Endothelial cell of umbilical vein (primary cell): ENCODE data around the gene RAD51C. TPM values are rescaled to one million over a fixed set of nuclear protein-coding genes. Genes with fewer than 3 reads are reported as not detected.
"Not testable (repeated sequence)": the region's sequence is repeated elsewhere in the genome, so short reads cannot be mapped to it uniquely, and the experiment has no call there.

Experiments used
- BruUV-seq: library from RNA; stranded (reverse); fragments of 400-500 nt; replicated peaks from 2 replicates; lab custom pipeline; 2021; lab: Mats Ljungman, UMichigan
- CTCF ChIA-PET: fragments of 300-600, 350-600 bp; sonication (Branson Sonifier 250); formaldehyde crosslinking; loops from one replicate; lab custom pipeline; 2021; ENCODE audit warnings: antibody characterized with exemption, inconsistent platforms; lab: Charles Lee
- POLR2A ChIA-PET: fragments of 300-600, 350-600 bp; sonication (Branson Sonifier 250); formaldehyde crosslinking; loops from one replicate; lab custom pipeline; 2021; ENCODE audit warnings: antibody characterized with exemption, inconsistent platforms; lab: Charles Lee
- DNase-seq: peaks from one replicate; pipeline ENCODE4 v3.0.0-alpha.2; 2011; ENCODE audit warnings: low read depth, low spot score
- FAIRE-seq: peaks from 2 replicates; lab custom pipeline; 2011; peaks lifted over from hg19 to GRCh38; lab: Jason Lieb, UNC
- H2AFZ ChIP-seq: 2 replicates; pipeline ENCODE4 v1.6.0; 2012; ENCODE audit warnings: low read depth, low read length, control low read depth, inconsistent platforms
- H3K27ac ChIP-seq: 2 replicates; pipeline ENCODE4 v1.5.1; 2011; ENCODE audit warnings: low read depth, mild to moderate bottlenecking, control low read depth, low read length, moderate library complexity; ENCODE audit not compliant: insufficient read depth
- H3K27me3 ChIP-seq, 2 experiments: 2 replicates each; pipeline versions ENCODE4 v1.6.0 to v1.6.1; 2011; ENCODE audit warnings: low read length in 2 of 2, mixed read lengths in 1 of 2; ENCODE audit not compliant: control insufficient read depth in 2 of 2, insufficient read depth in 2 of 2
- H3K36me3 ChIP-seq, 2 experiments: 2 replicates in 1 of 2; 3 replicates in 1 of 2; pipeline ENCODE4 v1.5.1; 2011; ENCODE audit warnings: low read length in 2 of 2, mild to moderate bottlenecking in 1 of 2, moderate library complexity in 1 of 2; ENCODE audit not compliant: control insufficient read depth in 2 of 2, insufficient read depth in 2 of 2; ENCODE audit errors: extremely low read depth in 1 of 2
- H3K4me1 ChIP-seq: 3 replicates; pipeline ENCODE4 v1.5.1; 2011; ENCODE audit warnings: mild to moderate bottlenecking, low read length; ENCODE audit not compliant: control insufficient read depth, insufficient read depth; ENCODE audit errors: extremely low read depth
- H3K4me2 ChIP-seq: 2 replicates; pipeline ENCODE4 v1.6.1; 2011; ENCODE audit warnings: low read length, control low read depth, mixed read lengths; ENCODE audit not compliant: insufficient read depth
- H3K4me3 ChIP-seq, 3 experiments: fragments of 200-600 bp in 1 of 3; sonication (generic), shearing (Covaris generic) in 1 of 3; replicated peaks in 1 of 3; 2 replicates each; pipeline ENCODE4 v1.5.1; 2011 to 2016; ENCODE audit warnings: control low read depth in 3 of 3, low read length in 3 of 3, mild to moderate bottlenecking in 2 of 3, inconsistent platforms in 1 of 3, low read depth in 1 of 3, moderate library complexity in 1 of 3; ENCODE audit not compliant: insufficient read depth in 1 of 3
- H3K79me2 ChIP-seq: 2 replicates; pipeline ENCODE4 v1.6.0; 2012; ENCODE audit warnings: low read length, inconsistent platforms; ENCODE audit not compliant: control insufficient read depth, insufficient read depth
- H3K9ac ChIP-seq: replicated peaks from 2 replicates; pipeline ENCODE3; 2011; ENCODE audit warnings: low read length, control low read depth; ENCODE audit not compliant: insufficient read depth; ENCODE audit errors: extremely low read depth
- H3K9me1 ChIP-seq: replicated peaks from 3 replicates; pipeline ENCODE4 v1.6.0; 2011; ENCODE audit warnings: mild to moderate bottlenecking, low read length; ENCODE audit not compliant: control insufficient read depth, insufficient read depth; ENCODE audit errors: extremely low read depth
- H3K9me3 ChIP-seq: replicated peaks from 2 replicates; pipeline ENCODE4 v1.5.1; 2012; ENCODE audit warnings: low read length, inconsistent platforms; ENCODE audit not compliant: control insufficient read depth, insufficient read depth
- H4K20me1 ChIP-seq: replicated peaks from 2 replicates; pipeline ENCODE3; 2011; ENCODE audit warnings: mild to moderate bottlenecking, low read length; ENCODE audit not compliant: control insufficient read depth, insufficient read depth; ENCODE audit errors: extremely low read depth
- CTCF ChIP-seq, 2 donors: IDR thresholded peaks; 1 replicate in 1 of 2; 2 replicates in 1 of 2; pipeline ENCODE4 v1.5.1; 2011; ENCODE audit warnings: low read length in 2 of 2, mild to moderate bottlenecking in 2 of 2, moderate library complexity in 2 of 2, control low read depth in 1 of 2, inconsistent platforms in 1 of 2, low read depth in 1 of 2; ENCODE audit not compliant: insufficient read depth in 1 of 2; ENCODE audit errors: extremely low read depth in 1 of 2
- EZH2 ChIP-seq: IDR thresholded peaks from 2 replicates; pipeline ENCODE4 v1.6.1; 2012; ENCODE audit warnings: borderline replicate concordance, low read depth, mild to moderate bottlenecking, moderate library complexity, low read length, inconsistent platforms; ENCODE audit not compliant: severe bottlenecking
- FOS ChIP-seq: IDR thresholded peaks from 2 replicates; pipeline ENCODE4 v1.6.1; 2011; ENCODE audit warnings: mild to moderate bottlenecking, low read length, moderate library complexity, borderline replicate concordance; ENCODE audit not compliant: insufficient read depth
- GATA2 ChIP-seq: IDR thresholded peaks from 2 replicates; pipeline ENCODE4 v1.7.0; 2011; ENCODE audit warnings: low read depth, mild to moderate bottlenecking, moderate library complexity, mixed read lengths, low read length; ENCODE audit not compliant: insufficient read length, insufficient read depth
- JUN ChIP-seq: IDR thresholded peaks from 2 replicates; pipeline ENCODE4 v1.6.1; 2011; ENCODE audit warnings: borderline replicate concordance, low read depth; ENCODE audit not compliant: insufficient read length, insufficient read depth
- MYC ChIP-seq: IDR thresholded peaks from one replicate; pipeline ENCODE4 v1.6.1; 2011; ENCODE audit warnings: mild to moderate bottlenecking, low read depth, low read length
- POLR2A ChIP-seq: IDR thresholded peaks from 2 replicates; pipeline ENCODE4 v1.6.1; 2012; ENCODE audit warnings: low read depth, mild to moderate bottlenecking, control low read depth, low read length
- POLR2AphosphoS5 ChIP-seq: IDR thresholded peaks from 2 replicates; pipeline ENCODE4 v1.6.1; 2012; ENCODE audit warnings: low read depth, mild to moderate bottlenecking, control low read depth, low read length, moderate library complexity; ENCODE audit not compliant: insufficient read depth
- dilution Hi-C: fragments of 300-500 bp; cut with MboI; formaldehyde crosslinking; loops from one replicate; pipeline ENCODE4 v1.15.0; 2019; ENCODE audit warnings: low sequenced_read_pairs; ENCODE audit not compliant: extremely low pct_ligation_motif_present
- intact Hi-C: fragments of 100-400 bp; cut with micrococcal nuclease; formaldehyde crosslinking; loops from one replicate; pipeline ENCODE4 v1.10.0; 2022
- polyA plus RNA-seq, 4 experiments: library from polyadenylated mRNA; depleted of rRNA in 3 of 4; stranded (reverse) in 3 of 4; unstranded in 1 of 4; fragments of >200 nt; gene quantifications; 2 replicates each; pipeline versions ENCODE4 v1.2.1 to v1.2.3, GENCODE V29; 2011 to 2012; ENCODE audit warnings: missing spikeins in 1 of 4
- total RNA-seq: library from RNA; stranded (reverse); gene quantifications from 2 replicates; pipeline ENCODE4 v1.2.3, GENCODE V29; 2021
- TF ChIP-seq, protein P1 (sequence below): IDR thresholded peaks from 2 replicates; pipeline ENCODE4 v1.6.1; 2011; ENCODE audit not compliant: insufficient read depth, insufficient read length

Gene RAD51C
- total and polyA plus RNA-seq, 2 donors (not counting 3 experiments of a cell fraction or from before 2014, with no cell fraction given) = 24.8 to 38.9 TPM

GRCh38 chr17:58684003-58684402 is 8.4 kb upstream of the RAD51C start:
- Histone ChIP-seq H3K9ac (no peak overlapping the region), H3K4me2 (no peak overlapping the region), H3K79me2 (no peaks in the 10 kb centered on the region), H3K9me1 (no peaks in the 10 kb centered on the region), H4K20me1 (no peaks in the 10 kb centered on the region), H3K4me1 (no peaks in the 10 kb centered on the region), H3K36me3 (no peaks in the 10 kb centered on the region), H2AFZ (no peak overlapping the region), H3K27me3 (no peaks in the 10 kb centered on the region), H3K27ac (no peak overlapping the region), H3K4me3 (no peak overlapping the region), H3K9me3 (no peaks in the 10 kb centered on the region)
- dilution Hi-C loops = no loop called here
- no TSS peak for BruUV-seq
- ChIA-PET CTCF (interaction anchor here (0.7 to 1.5 kb wide), 2 partner anchors 17 to 27 kb away, joined by 3 to 4 read pairs; no protein-coding TSS in a partner anchor), POLR2A (no interaction called here)
- TF ChIP-seq MYC = no peak
- no peak for TF ChIP-seq FOS
- no peak for TF ChIP-seq EZH2
- TF ChIP-seq GATA2 = no peak
- no peak for TF ChIP-seq POLR2AphosphoS5
- no peak for TF ChIP-seq POLR2A
- TF ChIP-seq JUN = no peak
- TF ChIP-seq, protein P1, sequence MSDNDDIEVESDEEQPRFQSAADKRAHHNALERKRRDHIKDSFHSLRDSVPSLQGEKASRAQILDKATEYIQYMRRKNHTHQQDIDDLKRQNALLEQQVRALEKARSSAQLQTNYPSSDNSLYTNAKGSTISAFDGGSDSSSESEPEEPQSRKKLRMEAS = no peak
- TF ChIP-seq CTCF (IDR thresholded peaks at IDR 0.05; ENCODE audit: extremely low read depth in 1 of 2, insufficient read depth in 1 of 2, low read depth in 1 of 2, low read length in 2 of 2) = no peak
- FAIRE-seq (no peak), DNase-seq (no peak)
- intact Hi-C loops = no loop called here

- BruUV-seq, DNase-seq, H3K4me3 ChIP-seq, H3K9ac ChIP-seq, intact Hi-C loops, H3K79me2 ChIP-seq, FAIRE-seq, H2AFZ ChIP-seq, H3K27ac ChIP-seq, dilution Hi-C loops, H3K4me2 ChIP-seq, H3K27me3 ChIP-seq, H3K4me1 ChIP-seq, H3K9me1 ChIP-seq, H4K20me1 ChIP-seq, H3K36me3 ChIP-seq, H3K9me3 ChIP-seq: not testable (repeated sequence)
- ChIA-PET CTCF (interaction anchor here (1.5 kb wide), 1 partner anchor 27 kb away, joined by 4 read pairs; no protein-coding TSS in a partner anchor), POLR2A (interaction anchor here (0.6 kb wide), 1 partner anchor 28 kb away, joined by 5 read pairs; no protein-coding TSS in a partner anchor)
Observed at GRCh38 chr17:58684462-58684861, 7.9 kb upstream of the RAD51C start.
